22Rv1 (cell line): Measurements from ENCODE around the gene LAGE3.
"Not testable (repeated sequence)": the region's sequence is repeated elsewhere in the genome, so short reads cannot be mapped to it uniquely, and the experiment has no call there.

Experiments used
- H3K27ac ChIP-seq: fragments of 450-650 bp; 2 replicates; pipeline ENCODE4 v1.5.1; 2017
- CTCF ChIP-seq: fragments of 450-650 bp; IDR thresholded peaks from 2 replicates; pipeline ENCODE4 v1.5.1; 2017; ENCODE audit warnings: mild to moderate bottlenecking
- ZFX ChIP-seq: fragments of 450-650 bp; IDR thresholded peaks from 2 replicates; pipeline ENCODE4 v1.6.1; 2017; ENCODE audit warnings: antibody characterized with exemption, borderline replicate concordance

LAGE3 gene

DNA sequence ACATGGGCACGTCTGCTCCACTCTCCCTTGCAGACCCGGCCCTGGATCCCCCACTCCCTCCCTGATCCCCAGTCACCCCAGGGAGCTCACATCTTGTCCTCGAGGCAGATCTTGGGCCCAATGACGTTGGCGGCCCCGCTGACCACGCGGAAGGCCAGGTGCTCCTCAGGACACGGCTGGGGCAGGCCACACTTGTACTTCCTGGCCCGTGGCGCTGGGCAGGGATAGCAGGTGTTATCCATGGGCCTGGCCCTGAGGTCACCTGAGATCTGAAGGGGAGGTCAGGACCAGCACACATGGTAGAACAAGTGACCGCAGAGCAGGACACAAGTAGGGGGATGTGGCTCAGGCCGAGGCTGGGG is 29.3 kb upstream of the LAGE3 start:
- no peak for TF ChIP-seq CTCF
- no peak for TF ChIP-seq ZFX
- H3K27ac ChIP-seq = no peak overlapping the region

- TF ChIP-seq CTCF (no peak), ZFX (no peak)
- no peak overlapping the region for H3K27ac ChIP-seq
Observed at GRCh38 chrX:154507673-154508383, 28.7 kb upstream of the LAGE3 start.

- TF ChIP-seq CTCF (no peak), ZFX (no peak)
- no peak overlapping the region for H3K27ac ChIP-seq
Observed at GRCh38 chrX:154506483-154507332, 27.6 kb upstream of the LAGE3 start.

GRCh38 chrX:154505734-154506133 is 26.7 kb upstream of the LAGE3 start:
- TF ChIP-seq ZFX (no peak), CTCF (no peak)
- no peak overlapping the region for H3K27ac ChIP-seq

GRCh38 chrX:154502989-154503388 is 23.9 kb upstream of the LAGE3 start:
- H3K27ac ChIP-seq = no peak overlapping the region
- TF ChIP-seq ZFX (no peak), CTCF (no peak)

DNA sequence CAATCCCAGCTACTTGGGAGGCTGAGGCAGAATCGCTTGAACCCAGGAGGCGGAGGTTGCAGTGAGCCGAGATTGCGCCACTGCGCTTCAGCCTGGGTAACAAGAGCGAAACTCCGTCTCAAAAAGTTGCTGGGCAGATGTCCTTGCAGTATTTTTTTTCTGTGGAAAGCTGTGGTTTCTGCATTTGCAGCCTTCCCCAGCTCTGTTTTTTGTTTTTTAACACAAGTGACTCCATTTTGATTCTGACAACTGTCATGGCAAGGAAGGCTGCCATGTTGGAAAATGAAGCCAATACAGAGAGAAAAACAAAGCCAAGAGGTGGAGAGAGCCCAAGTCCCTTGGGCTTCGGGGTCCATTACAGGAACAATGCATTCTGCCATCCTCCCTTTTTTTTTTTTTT is 23.0 kb upstream of the LAGE3 start:
- TF ChIP-seq CTCF (no peak), ZFX (no peak)

GRCh38 chrX:154501423-154501822 is 22.3 kb upstream of the LAGE3 start:
- not testable (repeated sequence) for H3K27ac ChIP-seq

More for the DNA sequence above, 23.0 kb upstream of the LAGE3 start:
- no peak overlapping the region for H3K27ac ChIP-seq

DNA sequence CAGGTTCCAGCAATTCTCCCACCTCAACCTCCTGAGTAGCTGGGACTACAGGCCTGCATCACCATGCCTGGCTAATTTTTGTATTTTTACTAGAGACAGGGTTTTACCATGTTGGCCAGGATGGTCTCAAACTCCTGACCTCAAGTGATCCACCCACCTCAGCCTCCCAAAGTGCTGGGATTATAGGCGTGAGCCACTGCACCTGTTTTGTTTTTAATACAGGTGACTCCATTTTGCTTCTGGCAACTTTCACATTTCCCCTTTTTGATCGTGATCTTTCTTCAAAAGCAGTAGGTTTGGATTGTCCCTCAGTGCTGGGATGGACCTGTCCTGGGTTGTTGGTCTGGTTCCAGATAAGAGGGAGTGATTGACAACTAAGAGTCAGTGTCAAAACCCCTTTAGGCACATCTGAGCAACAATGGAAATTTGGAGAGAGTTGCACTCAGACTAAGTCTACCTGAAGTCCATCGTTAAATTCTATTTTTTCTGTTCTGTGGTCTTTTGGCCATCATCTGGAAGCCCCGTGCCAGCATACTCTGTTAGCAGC is 17.6 kb upstream of the LAGE3 start:
- not testable (repeated sequence) for H3K27ac ChIP-seq
